B cell (primary cell): ENCODE data around the gene ELL. TPM values are rescaled to one million over a fixed set of nuclear protein-coding genes. Genes with fewer than 3 reads are reported as not detected.
A peak's percentile ranks its signal among the peaks of the same experiment; 100 is the strongest.

Source experiments
- ATAC-seq: fragments of 200-7000 bp; cut with Tn5 transposase; one replicate; pipeline ENCODE4 v1.10.0; 2021; ENCODE audit warnings: low read depth, mild to moderate bottlenecking, moderate number of reproducible peaks, moderate library complexity
- CTCF ChIA-PET: fragments of 350-600 bp; sonication (Branson Sonifier 250); formaldehyde crosslinking; loops from one replicate; lab custom pipeline; 2021; ENCODE audit warnings: antibody characterized with exemption, inconsistent platforms; lab: Charles Lee
- POLR2A ChIA-PET: fragments of 350-600 bp; sonication (Branson Sonifier 250); formaldehyde crosslinking; loops from one replicate; lab custom pipeline; 2021; ENCODE audit warnings: antibody characterized with exemption; lab: Charles Lee
- DNase-seq: peaks from one replicate; pipeline ENCODE4 v3.0.0; 2013
- H2AFZ ChIP-seq: 2 replicates; pipeline ENCODE4 v1.6.1; 2012; ENCODE audit warnings: mild to moderate bottlenecking, low read depth, low read length; ENCODE audit not compliant: insufficient read depth, poor library complexity, severe bottlenecking
- H3K27ac ChIP-seq, 2 donors: 1 replicate in 1 of 2; 2 replicates in 1 of 2; pipeline ENCODE4 v1.5.1; 2012 to 2013; ENCODE audit warnings: low read length in 2 of 2, mild to moderate bottlenecking in 2 of 2, moderate library complexity in 1 of 2
- H3K27me3 ChIP-seq, 4 experiments: fragments of 200-600 bp in 1 of 4; sonication (generic) in 1 of 4; replicated peaks in 1 of 4; 1 replicate in 2 of 4; 2 replicates in 2 of 4; pipeline versions ENCODE4 v1.6.1 to v1.7.0; 2013 to 2016; ENCODE audit warnings: low read length in 3 of 4, mild to moderate bottlenecking in 2 of 4, mixed read lengths in 1 of 4, moderate library complexity in 1 of 4; ENCODE audit not compliant: insufficient read depth in 4 of 4, control insufficient read depth in 3 of 4; ENCODE audit errors: control extremely low read depth in 1 of 4
- H3K36me3 ChIP-seq, 2 experiments: replicated peaks in 1 of 2; 1 replicate in 1 of 2; 2 replicates in 1 of 2; pipeline versions ENCODE4 v1.6.1 to v1.7.1; 2013; ENCODE audit warnings: low read length in 1 of 2; ENCODE audit not compliant: insufficient read depth in 2 of 2, control insufficient read depth in 1 of 2; ENCODE audit errors: control extremely low read depth in 1 of 2, extremely low read depth in 1 of 2
- H3K4me1 ChIP-seq, 2 donors: fragments of 200-600 bp in 1 of 2; sonication (generic) in 1 of 2; 1 replicate in 1 of 2; 2 replicates in 1 of 2; pipeline versions ENCODE4 v1.5.1 to v1.6.1; 2013 to 2017; ENCODE audit warnings: low read length in 2 of 2; ENCODE audit not compliant: control insufficient read depth in 2 of 2, insufficient read depth in 2 of 2
- H3K4me2 ChIP-seq: replicated peaks from 2 replicates; pipeline ENCODE3; 2012; ENCODE audit warnings: mild to moderate bottlenecking, low read depth, low read length; ENCODE audit not compliant: poor library complexity, severe bottlenecking
- H3K4me3 ChIP-seq, 5 experiments: fragments of 200-600 bp in 1 of 5; sonication (generic) in 1 of 5; 1 replicate in 3 of 5; 2 replicates in 2 of 5; pipeline versions ENCODE4 v1.5.1 to v1.7.0; 2011 to 2016; ENCODE audit warnings: low read length in 4 of 5, mild to moderate bottlenecking in 4 of 5, low read depth in 2 of 5, control low read depth in 1 of 5, moderate library complexity in 1 of 5; ENCODE audit not compliant: insufficient read depth in 1 of 5; ENCODE audit errors: control extremely low read depth in 1 of 5, extremely low read depth in 1 of 5
- H3K79me2 ChIP-seq: fragments of 200-600 bp; sonication (generic); one replicate; pipeline ENCODE4 v1.6.0; 2016; ENCODE audit warnings: low read length; ENCODE audit not compliant: control insufficient read depth, insufficient read depth
- H3K9ac ChIP-seq: fragments of 200-600 bp; sonication (generic); 2 replicates; pipeline ENCODE4 v1.6.1; 2017; ENCODE audit warnings: mild to moderate bottlenecking, low read length, moderate library complexity
- H3K9me3 ChIP-seq, 3 donors: one replicate each; pipeline versions ENCODE4 v1.6.1 to v1.7.1; 2013; ENCODE audit warnings: low read length in 2 of 3; ENCODE audit not compliant: control insufficient read depth in 2 of 3, insufficient read depth in 1 of 3; ENCODE audit errors: control extremely low read depth in 1 of 3
- H4K20me1 ChIP-seq: 2 replicates; pipeline ENCODE4 v1.6.0; 2012; ENCODE audit warnings: mild to moderate bottlenecking, low read length; ENCODE audit not compliant: insufficient read depth, control insufficient read depth, poor library complexity, severe bottlenecking
- H3K27ac Mint-ChIP-seq: one replicate; pipeline ENCODE4 v1.8.0; 2021; ENCODE audit warnings: mixed read lengths
- H3K27me3 Mint-ChIP-seq: one replicate; pipeline ENCODE4 v1.8.0; 2021; ENCODE audit warnings: mixed read lengths
- H3K4me1 Mint-ChIP-seq: one replicate; pipeline ENCODE4 v1.8.0; 2021; ENCODE audit warnings: mixed read lengths
- H3K4me3 Mint-ChIP-seq: one replicate; pipeline ENCODE4 v1.8.0; 2021; ENCODE audit warnings: mixed read lengths
- H3K9me3 Mint-ChIP-seq: one replicate; pipeline ENCODE4 v1.8.0; 2022; ENCODE audit warnings: mixed read lengths; ENCODE audit not compliant: insufficient read depth
- CTCF ChIP-seq: fragments of 200-600 bp; IDR thresholded peaks from one replicate; pipeline ENCODE4 v1.8.0; 2022; ENCODE audit warnings: antibody characterized with exemption, mild to moderate bottlenecking
- EZH2 ChIP-seq: IDR thresholded peaks from 2 replicates; pipeline ENCODE4 v1.6.1; 2012; ENCODE audit warnings: borderline replicate concordance, low read depth, mild to moderate bottlenecking, moderate library complexity, low read length; ENCODE audit not compliant: insufficient read depth, poor library complexity, severe bottlenecking
- WGBS: methylation state at CpG from one replicate; pipeline ENCODE4 v1.1.5; 2013; ENCODE audit warnings: missing lambda C conversion rate; ENCODE audit not compliant: insufficient coverage; 5-methylcytosine and 5-hydroxymethylcytosine counted together
- intact Hi-C: fragments of 100-400 bp; cut with micrococcal nuclease; formaldehyde crosslinking; loops from one replicate; pipeline ENCODE4 v1.10.0; 2022
- polyA minus RNA-seq: library from RNA; depleted of rRNA, polyadenylated mRNA; stranded (reverse); fragments of >200 nt; gene quantifications from 2 replicates; pipeline ENCODE4 v1.2.3, GENCODE V29; 2012
- polyA plus RNA-seq: library from polyadenylated mRNA; depleted of rRNA; stranded (reverse); fragments of >200 nt; gene quantifications from 2 replicates; pipeline ENCODE4 v1.2.3, GENCODE V29; 2012
- total RNA-seq, 2 donors: library from RNA; stranded (reverse); fragments of 120-200 nt in 1 of 2; gene quantifications; 1 replicate in 1 of 2; 2 replicates in 1 of 2; pipeline versions ENCODE4 v1.2.3 to v1.2.4, GENCODE V29; 2013 to 2022

The ELL gene
- total RNA-seq: 31.4 and 34.0 TPM in 2 replicates
- 10.2 TPM for total RNA-seq (2013)
- 21.2 and 24.4 TPM in 2 replicates for polyA plus RNA-seq
- 37.7 and 84.0 TPM in 2 replicates for polyA minus RNA-seq

GRCh38 chr19:18521692-18522123 lies at the start of gene ELL:
TSS of gene ELL (minus strand) at chr19:18522070. CDS start at chr19:18522055, 15 bp downstream.
- H3K4me3 Mint-ChIP-seq: peak within 1 kb of the TSS; percentile 90
- peak within 1 kb of the TSS; percentile 99 for H3K9ac ChIP-seq
- no peaks in the 10 kb centered on the region for H3K27me3 ChIP-seq
- peak within 1 kb of the TSS; percentile 74 to 97 (median 89) for H3K4me3 ChIP-seq
- peaks cover 35% of the 10 kb centered on the region for H4K20me1 ChIP-seq
- WGBS: under 1% methylated on average over 52 of the region's 52 CpGs
- ATAC-seq (peak; percentile 0), DNase-seq (no peak)
- intact Hi-C loops: loop anchor here (1.0 to 5.0 kb wide), 12 partner anchors 22 to 1294 kb away; partner anchors contain the start of genes ARMC6, COPE, DDX49 and FKBP8
- CTCF ChIA-PET: interaction anchor here (1.1 to 4.4 kb wide), 6 partner anchors 36 to 325 kb away, joined by 4 to 47 read pairs (median 16); partner anchors contain the start of genes KXD1 and UBA52
- H3K27ac ChIP-seq: peak within 1 kb of the TSS; percentile 95 to 98
- H3K79me2 ChIP-seq: peaks cover 50% of the 10 kb centered on the region
- peak within 1 kb of the TSS; percentile 97 for H3K4me2 ChIP-seq
- POLR2A ChIA-PET: interaction anchor here (0.8 to 4.2 kb wide), 6 partner anchors 22 to 398 kb away, joined by 3 to 44 read pairs (median 12); partner anchors contain the start of genes COPE, DDX49, FKBP8 and KXD1
- peaks cover 7 to 24% of the 10 kb centered on the region in 2 donors for H3K4me1 ChIP-seq
- H3K27me3 Mint-ChIP-seq: no peaks in the 10 kb centered on the region
- peak within 1 kb of the TSS; percentile 95 for H3K27ac Mint-ChIP-seq
- TF ChIP-seq EZH2 (no peak), CTCF (no peak)
- H3K9me3 ChIP-seq: no peaks in the 10 kb centered on the region
- peak within 1 kb of the TSS; percentile 80 for H2AFZ ChIP-seq
- H3K9me3 Mint-ChIP-seq: no peaks in the 10 kb centered on the region
- no peaks in the 10 kb centered on the region for H3K36me3 ChIP-seq
- H3K4me1 Mint-ChIP-seq: peaks cover 20% of the 10 kb centered on the region

- ChIA-PET CTCF (no interaction called here), POLR2A (no interaction called here)
- H3K9me3 ChIP-seq: no peaks in the 10 kb centered on the region
- H2AFZ ChIP-seq: no peak overlapping the region
- H3K36me3 ChIP-seq: peaks cover 0 to 52% of the 10 kb centered on the region in 2 experiments
- intact Hi-C loops: no loop called here
- H3K27me3 ChIP-seq: no peaks in the 10 kb centered on the region
- H3K9ac ChIP-seq: no peak overlapping the region
- no peak for TF ChIP-seq EZH2
- no peak for TF ChIP-seq CTCF
- H3K27ac ChIP-seq: no peak overlapping the region
- Mint-ChIP-seq H3K9me3 (no peaks in the 10 kb centered on the region), H3K4me3 (no peak overlapping the region), H3K27ac (no peak overlapping the region), H3K27me3 (no peaks in the 10 kb centered on the region), H3K4me1 (peaks cover 16% of the 10 kb centered on the region)
- DNase-seq (no peak), ATAC-seq (no peak)
- 98% methylated on average over 14 of the region's 15 CpGs for WGBS
- H4K20me1 ChIP-seq: peaks cover 20% of the 10 kb centered on the region
- peaks cover 17% of the 10 kb centered on the region for H3K79me2 ChIP-seq
- H3K4me2 ChIP-seq: no peak overlapping the region
- H3K4me3 ChIP-seq: no peak overlapping the region
- peaks cover 12 to 21% of the 10 kb centered on the region in 2 donors for H3K4me1 ChIP-seq
Measured at GRCh38 chr19:18568367-18568766, 46.5 kb upstream of the ELL start.
